ENCODE results near the gene FBN1. TPM values are rescaled to one million over a fixed set of nuclear protein-coding genes. Genes with fewer than 3 reads are reported as not detected.

FBN1 gene
- total RNA-seq, 1 donor from 2014 or later: 439 TPM

- H3K4me3 ChIP-seq (ENCODE audit: low read length in 3 of 3): no peak overlapping the region
- no peaks in the 10 kb centered on the region for H3K27me3 ChIP-seq (ENCODE audit: control insufficient read depth in 3 of 3, insufficient read depth in 3 of 3, low read length in 3 of 3)
- H3K4me1 ChIP-seq (ENCODE audit: control insufficient read depth in 3 of 3, insufficient read depth in 3 of 3, low read length in 3 of 3): peaks cover 0 to 6% (median 3%) of the 10 kb centered on the region in 3 donors
- H3K9ac ChIP-seq (ENCODE audit: low read depth in 1 of 3, low read length in 3 of 3): no peak overlapping the region
- no peaks in the 10 kb centered on the region for H3K36me3 ChIP-seq (ENCODE audit: control insufficient read depth in 3 of 3, insufficient read depth in 3 of 3, low read length in 3 of 3)
- H3K9me3 ChIP-seq (ENCODE audit: control insufficient read depth in 3 of 3, low read length in 3 of 3): no peaks in the 10 kb centered on the region
- no peak overlapping the region for H3K27ac ChIP-seq (ENCODE audit: low read depth, low read length)
These were observed 81.6 kb downstream of the FBN1 start for GRCh38 chr15:48563934-48564333.

- Histone ChIP-seq H3K9ac (ENCODE audit: low read depth in 1 of 3, low read length in 3 of 3) (no peak overlapping the region), H3K27me3 (ENCODE audit: control insufficient read depth in 3 of 3, insufficient read depth in 3 of 3, low read length in 3 of 3) (no peaks in the 10 kb centered on the region), H3K4me3 (ENCODE audit: low read length in 3 of 3) (no peak overlapping the region), H3K36me3 (ENCODE audit: control insufficient read depth in 3 of 3, insufficient read depth in 3 of 3, low read length in 3 of 3) (no peaks in the 10 kb centered on the region), H3K9me3 (ENCODE audit: control insufficient read depth in 3 of 3, low read length in 3 of 3) (no peaks in the 10 kb centered on the region), H3K27ac (ENCODE audit: low read depth, low read length) (no peak overlapping the region), H3K4me1 (ENCODE audit: control insufficient read depth in 3 of 3, insufficient read depth in 3 of 3, low read length in 3 of 3) (peaks cover 0 to 6% (median 0%) of the 10 kb centered on the region in 3 donors)
These were observed 85.0 kb downstream of the FBN1 start for GRCh38 chr15:48560321-48561051.

- Histone ChIP-seq H3K4me3 (ENCODE audit: low read length in 3 of 3) (no peak overlapping the region), H3K4me1 (ENCODE audit: control insufficient read depth in 3 of 3, insufficient read depth in 3 of 3, low read length in 3 of 3) (peaks cover 0 to 6% (median 0%) of the 10 kb centered on the region in 3 donors), H3K27me3 (ENCODE audit: control insufficient read depth in 3 of 3, insufficient read depth in 3 of 3, low read length in 3 of 3) (no peaks in the 10 kb centered on the region), H3K9ac (ENCODE audit: low read depth in 1 of 3, low read length in 3 of 3) (no peak overlapping the region), H3K27ac (ENCODE audit: low read depth, low read length) (no peak overlapping the region), H3K9me3 (ENCODE audit: control insufficient read depth in 3 of 3, low read length in 3 of 3) (no peaks in the 10 kb centered on the region), H3K36me3 (ENCODE audit: control insufficient read depth in 3 of 3, insufficient read depth in 3 of 3, low read length in 3 of 3) (no peaks in the 10 kb centered on the region)
These were observed 86.2 kb downstream of the FBN1 start for GRCh38 chr15:48559285-48559684.

GRCh38 chr15:48558226-48558625, 87.3 kb downstream of the FBN1 start:
- Histone ChIP-seq H3K4me1 (ENCODE audit: control insufficient read depth in 3 of 3, insufficient read depth in 3 of 3, low read length in 3 of 3) (peaks cover 0 to 6% (median 0%) of the 10 kb centered on the region in 3 donors), H3K36me3 (ENCODE audit: control insufficient read depth in 3 of 3, insufficient read depth in 3 of 3, low read length in 3 of 3) (no peaks in the 10 kb centered on the region), H3K4me3 (ENCODE audit: low read length in 3 of 3) (no peak overlapping the region), H3K9me3 (ENCODE audit: control insufficient read depth in 3 of 3, low read length in 3 of 3) (no peaks in the 10 kb centered on the region), H3K27ac (ENCODE audit: low read depth, low read length) (no peak overlapping the region), H3K27me3 (ENCODE audit: control insufficient read depth in 3 of 3, insufficient read depth in 3 of 3, low read length in 3 of 3) (no peaks in the 10 kb centered on the region), H3K9ac (ENCODE audit: low read depth in 1 of 3, low read length in 3 of 3) (no peak overlapping the region)

- Histone ChIP-seq H3K27me3 (ENCODE audit: control insufficient read depth in 3 of 3, insufficient read depth in 3 of 3, low read length in 3 of 3) (no peaks in the 10 kb centered on the region), H3K36me3 (ENCODE audit: control insufficient read depth in 3 of 3, insufficient read depth in 3 of 3, low read length in 3 of 3) (no peaks in the 10 kb centered on the region), H3K4me3 (ENCODE audit: low read length in 3 of 3) (no peak overlapping the region), H3K9me3 (ENCODE audit: control insufficient read depth in 3 of 3, low read length in 3 of 3) (no peaks in the 10 kb centered on the region), H3K27ac (ENCODE audit: low read depth, low read length) (no peak overlapping the region), H3K9ac (ENCODE audit: low read depth in 1 of 3, low read length in 3 of 3) (no peak overlapping the region), H3K4me1 (ENCODE audit: control insufficient read depth in 3 of 3, insufficient read depth in 3 of 3, low read length in 3 of 3) (peaks cover 0 to 6% (median 0%) of the 10 kb centered on the region in 3 donors)
These were observed 88.2 kb downstream of the FBN1 start for GRCh38 chr15:48557335-48557734.

GRCh38 chr15:48556159-48556897, 89.2 kb downstream of the FBN1 start:
- Histone ChIP-seq H3K9me3 (ENCODE audit: control insufficient read depth in 3 of 3, low read length in 3 of 3) (no peaks in the 10 kb centered on the region), H3K27me3 (ENCODE audit: control insufficient read depth in 3 of 3, insufficient read depth in 3 of 3, low read length in 3 of 3) (no peaks in the 10 kb centered on the region), H3K9ac (ENCODE audit: low read depth in 1 of 3, low read length in 3 of 3) (no peak overlapping the region), H3K4me3 (ENCODE audit: low read length in 3 of 3) (no peak overlapping the region), H3K4me1 (ENCODE audit: control insufficient read depth in 3 of 3, insufficient read depth in 3 of 3, low read length in 3 of 3) (peaks cover 0 to 6% (median 0%) of the 10 kb centered on the region in 3 donors), H3K27ac (ENCODE audit: low read depth, low read length) (no peak overlapping the region), H3K36me3 (ENCODE audit: control insufficient read depth in 3 of 3, insufficient read depth in 3 of 3, low read length in 3 of 3) (no peaks in the 10 kb centered on the region)

GRCh38 chr15:48555241-48555881, 90.1 kb downstream of the FBN1 start:
- Histone ChIP-seq H3K4me3 (ENCODE audit: low read length in 3 of 3) (no peak overlapping the region), H3K27ac (ENCODE audit: low read depth, low read length) (no peak overlapping the region), H3K27me3 (ENCODE audit: control insufficient read depth in 3 of 3, insufficient read depth in 3 of 3, low read length in 3 of 3) (no peaks in the 10 kb centered on the region), H3K4me1 (ENCODE audit: control insufficient read depth in 3 of 3, insufficient read depth in 3 of 3, low read length in 3 of 3) (peaks cover 0 to 5% (median 0%) of the 10 kb centered on the region in 3 donors), H3K9ac (ENCODE audit: low read depth in 1 of 3, low read length in 3 of 3) (no peak overlapping the region), H3K36me3 (ENCODE audit: control insufficient read depth in 3 of 3, insufficient read depth in 3 of 3, low read length in 3 of 3) (no peaks in the 10 kb centered on the region), H3K9me3 (ENCODE audit: control insufficient read depth in 3 of 3, low read length in 3 of 3) (no peaks in the 10 kb centered on the region)

GRCh38 chr15:48554112-48554511, 91.4 kb downstream of the FBN1 start:
- H3K27ac ChIP-seq (ENCODE audit: low read depth, low read length): no peak overlapping the region
- no peaks in the 10 kb centered on the region for H3K4me1 ChIP-seq (ENCODE audit: control insufficient read depth in 3 of 3, insufficient read depth in 3 of 3, low read length in 3 of 3)
- H3K36me3 ChIP-seq (ENCODE audit: control insufficient read depth in 3 of 3, insufficient read depth in 3 of 3, low read length in 3 of 3): no peaks in the 10 kb centered on the region
- no peak overlapping the region for H3K4me3 ChIP-seq (ENCODE audit: low read length in 3 of 3)
- no peaks in the 10 kb centered on the region for H3K9me3 ChIP-seq (ENCODE audit: control insufficient read depth in 3 of 3, low read length in 3 of 3)
- no peak overlapping the region for H3K9ac ChIP-seq (ENCODE audit: low read depth in 1 of 3, low read length in 3 of 3)
- H3K27me3 ChIP-seq (ENCODE audit: control insufficient read depth in 3 of 3, insufficient read depth in 3 of 3, low read length in 3 of 3): no peaks in the 10 kb centered on the region

GRCh38 chr15:48553559-48553958, 92.0 kb downstream of the FBN1 start:
- no peaks in the 10 kb centered on the region for H3K4me1 ChIP-seq (ENCODE audit: control insufficient read depth in 3 of 3, insufficient read depth in 3 of 3, low read length in 3 of 3)
- H3K9me3 ChIP-seq (ENCODE audit: control insufficient read depth in 3 of 3, low read length in 3 of 3): no peaks in the 10 kb centered on the region
- H3K9ac ChIP-seq (ENCODE audit: low read depth in 1 of 3, low read length in 3 of 3): no peak overlapping the region
- H3K36me3 ChIP-seq (ENCODE audit: control insufficient read depth in 3 of 3, insufficient read depth in 3 of 3, low read length in 3 of 3): no peaks in the 10 kb centered on the region
- H3K27ac ChIP-seq (ENCODE audit: low read depth, low read length): no peak overlapping the region
- H3K27me3 ChIP-seq (ENCODE audit: control insufficient read depth in 3 of 3, insufficient read depth in 3 of 3, low read length in 3 of 3): no peaks in the 10 kb centered on the region
- no peak overlapping the region for H3K4me3 ChIP-seq (ENCODE audit: low read length in 3 of 3)
